ENCODE data around the gene GPR62.

The GPR62 gene

DNA sequence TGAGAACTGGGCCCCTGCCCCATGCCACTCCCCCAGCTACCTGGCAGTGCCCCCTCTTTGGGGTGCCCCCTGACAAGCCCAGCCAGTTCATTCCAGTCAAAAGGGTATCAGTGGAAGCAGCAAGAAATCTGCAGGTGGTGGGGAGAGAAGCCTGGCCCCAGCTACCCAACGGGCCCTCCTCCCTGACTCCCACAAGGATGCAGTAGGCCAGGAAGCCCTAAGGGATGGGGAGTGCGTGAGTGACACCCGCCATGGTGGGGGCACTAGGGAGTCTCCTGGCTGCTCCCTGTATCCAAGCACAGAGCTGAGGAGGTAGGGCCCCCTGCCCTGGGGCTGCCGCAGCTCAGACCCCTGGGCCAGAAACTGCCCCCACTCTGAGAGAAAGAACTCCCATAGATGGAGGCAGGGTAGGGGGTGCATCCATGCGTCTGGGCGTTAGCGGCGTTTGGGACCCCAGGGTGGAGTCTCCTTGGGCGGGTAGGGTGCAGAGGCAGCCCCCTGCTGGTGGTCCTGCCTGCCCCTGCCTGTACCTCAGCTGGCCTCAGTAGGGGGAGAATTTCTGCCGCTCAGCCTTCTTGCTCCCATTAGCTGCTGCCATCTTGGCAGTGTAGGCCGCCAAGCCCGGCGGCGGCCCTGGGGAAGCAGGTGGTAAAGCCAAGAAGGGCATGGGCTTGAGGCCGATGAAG lies 2.5 kb downstream of the GPR62 start:
- DNase-seq = no peak

DNA sequence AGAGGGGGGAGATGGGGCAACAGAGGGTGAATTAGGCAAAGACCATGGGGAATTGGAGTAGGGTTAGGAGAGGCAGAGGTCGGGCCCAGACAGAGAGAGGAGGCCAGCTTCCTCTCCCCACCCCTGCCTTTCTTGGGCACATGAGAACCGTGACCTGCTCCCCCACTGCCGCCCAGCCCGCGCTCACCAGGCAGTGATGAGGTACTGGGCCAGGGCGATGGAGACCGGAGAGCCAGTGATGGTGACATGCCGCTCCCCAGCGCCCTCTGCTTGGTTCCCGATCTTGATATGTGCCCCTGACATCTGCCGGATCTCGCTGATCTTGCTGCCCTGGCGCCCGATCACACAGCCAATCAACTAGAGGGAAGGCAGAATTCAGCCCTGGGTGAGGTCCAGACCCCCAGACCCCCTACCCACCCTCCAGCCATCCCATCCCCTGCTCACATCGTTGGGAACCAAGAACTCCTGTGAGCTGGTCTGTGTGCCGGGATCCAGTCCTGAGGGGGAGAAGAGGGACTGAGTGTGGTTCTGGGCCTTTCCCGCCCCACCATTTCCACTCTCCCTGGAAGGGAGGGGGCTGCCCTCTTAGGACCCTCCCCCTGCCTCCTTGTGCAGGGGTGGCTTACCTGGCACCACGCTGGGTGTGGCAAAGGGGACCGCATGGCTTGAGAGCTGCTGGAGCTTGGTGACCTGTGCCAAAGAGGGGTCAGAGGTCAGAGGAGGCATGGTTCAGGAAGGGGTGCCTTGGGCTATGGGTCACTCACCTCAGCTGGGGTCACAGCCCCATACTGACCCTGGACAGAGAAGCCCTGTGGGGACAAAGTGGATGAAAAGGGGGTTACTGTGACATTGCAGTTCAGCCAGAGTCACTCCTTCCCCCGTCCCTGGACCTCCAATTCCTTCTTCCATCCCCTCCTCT lies 3.7 kb downstream of the GPR62 start:
- no peak for DNase-seq

DNA sequence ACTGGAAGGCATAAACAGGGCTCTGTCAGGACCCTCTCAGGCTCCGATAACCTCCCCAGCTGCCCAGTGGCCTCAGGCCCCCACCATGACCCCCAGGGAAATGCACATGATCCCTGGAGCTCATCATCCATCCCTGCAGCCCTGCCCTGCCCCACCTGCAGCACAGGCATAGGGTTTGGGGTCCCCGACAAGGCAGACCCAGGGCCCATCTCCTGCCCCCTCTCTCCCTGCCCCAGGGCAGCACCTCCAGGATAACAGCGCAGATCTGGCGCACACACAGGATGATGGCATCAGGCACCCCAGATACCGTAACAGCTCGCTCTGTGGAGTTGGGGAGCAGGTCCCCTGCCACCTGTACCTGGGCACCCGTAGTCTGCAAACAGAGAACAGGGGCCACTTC lies 4.5 kb downstream of the GPR62 start:
- no peak for DNase-seq

DNA sequence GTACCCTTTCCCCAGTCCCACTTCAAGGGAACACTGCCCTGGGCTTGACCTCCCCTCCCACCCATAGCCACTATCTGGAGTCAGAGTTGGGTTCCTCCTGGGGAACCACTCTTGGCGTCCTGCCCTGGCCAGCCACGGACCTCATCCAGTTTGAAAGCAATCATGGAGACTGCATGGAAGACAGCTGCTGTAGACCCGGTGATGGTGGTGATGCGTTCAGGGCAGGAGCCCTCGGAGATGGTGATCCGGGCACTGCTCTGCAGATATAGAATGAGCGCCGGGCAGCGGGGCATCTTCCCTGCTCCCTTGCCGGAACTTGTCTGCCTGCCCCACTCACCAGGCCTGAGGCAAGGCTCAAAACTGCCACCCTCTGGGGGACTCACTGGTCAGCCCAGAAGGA lies 5.2 kb downstream of the GPR62 start:
- no peak for DNase-seq

DNA sequence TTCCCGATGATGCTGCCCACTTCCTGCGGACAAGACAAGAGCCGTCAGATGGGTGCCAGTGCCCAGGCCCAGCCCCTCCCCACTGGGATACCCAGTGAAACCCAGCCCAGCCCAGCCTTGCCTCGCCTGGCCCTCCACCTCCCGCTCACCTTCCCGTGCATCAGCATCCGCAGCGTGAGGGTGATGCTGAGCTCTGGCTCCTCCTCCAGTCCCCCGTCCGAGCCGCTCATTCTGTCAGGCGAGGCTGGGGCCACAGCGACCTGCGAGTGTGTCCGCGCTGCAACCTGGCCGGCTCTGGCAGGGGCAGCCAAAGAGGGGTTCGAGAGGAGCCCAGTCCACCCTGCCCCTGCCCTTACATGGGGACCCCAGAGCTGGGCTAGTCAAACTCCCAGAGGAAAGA lies 5.8 kb downstream of the GPR62 start:
- DNase-seq = no peak

DNA sequence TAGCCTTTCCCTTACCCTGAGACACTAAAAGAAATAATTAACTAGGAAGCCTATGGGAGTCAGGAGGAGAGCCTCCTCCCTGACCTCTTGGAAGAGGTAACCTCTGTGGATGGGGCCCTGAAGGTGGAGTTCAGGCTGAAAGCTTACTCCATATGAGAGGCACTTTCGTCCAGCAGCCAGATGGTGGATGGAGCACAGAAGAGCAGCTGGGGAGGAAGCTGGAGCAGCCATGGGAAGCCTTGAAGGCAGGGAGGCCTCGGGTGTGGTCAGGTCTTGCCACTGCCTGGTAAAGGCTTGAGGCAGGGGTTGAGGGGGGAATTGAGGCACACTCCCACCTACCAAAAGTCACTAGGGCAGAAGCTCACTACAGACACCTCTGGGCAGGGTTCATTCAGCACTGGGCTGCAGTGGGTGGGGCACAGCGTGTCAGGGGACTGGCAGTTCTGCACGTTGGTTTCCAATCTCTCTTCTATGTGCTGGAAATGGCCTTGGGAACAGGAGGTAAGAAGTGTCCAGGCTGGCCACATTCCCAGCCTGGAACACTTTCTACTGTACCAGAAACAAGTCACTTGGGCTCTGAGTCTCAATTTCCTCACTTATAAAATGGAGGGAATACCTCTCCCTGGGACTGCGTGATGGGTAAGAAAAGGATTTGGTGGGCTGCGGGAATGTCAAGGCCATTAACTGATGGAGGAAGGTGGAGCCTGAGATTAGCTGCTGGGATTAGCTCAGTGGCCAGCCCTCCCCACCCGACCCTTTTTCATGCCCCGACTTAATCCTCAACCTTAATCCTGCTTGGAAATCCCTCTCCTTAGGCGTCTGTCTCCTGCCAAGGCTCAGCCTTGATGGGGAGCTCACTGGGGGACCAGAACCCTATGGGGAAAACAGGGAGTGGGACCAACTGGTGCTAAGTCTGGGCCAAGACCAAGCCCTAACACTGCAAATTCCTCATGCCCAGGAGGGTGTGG lies 6.7 kb downstream of the GPR62 start:
- no peak for DNase-seq

DNA sequence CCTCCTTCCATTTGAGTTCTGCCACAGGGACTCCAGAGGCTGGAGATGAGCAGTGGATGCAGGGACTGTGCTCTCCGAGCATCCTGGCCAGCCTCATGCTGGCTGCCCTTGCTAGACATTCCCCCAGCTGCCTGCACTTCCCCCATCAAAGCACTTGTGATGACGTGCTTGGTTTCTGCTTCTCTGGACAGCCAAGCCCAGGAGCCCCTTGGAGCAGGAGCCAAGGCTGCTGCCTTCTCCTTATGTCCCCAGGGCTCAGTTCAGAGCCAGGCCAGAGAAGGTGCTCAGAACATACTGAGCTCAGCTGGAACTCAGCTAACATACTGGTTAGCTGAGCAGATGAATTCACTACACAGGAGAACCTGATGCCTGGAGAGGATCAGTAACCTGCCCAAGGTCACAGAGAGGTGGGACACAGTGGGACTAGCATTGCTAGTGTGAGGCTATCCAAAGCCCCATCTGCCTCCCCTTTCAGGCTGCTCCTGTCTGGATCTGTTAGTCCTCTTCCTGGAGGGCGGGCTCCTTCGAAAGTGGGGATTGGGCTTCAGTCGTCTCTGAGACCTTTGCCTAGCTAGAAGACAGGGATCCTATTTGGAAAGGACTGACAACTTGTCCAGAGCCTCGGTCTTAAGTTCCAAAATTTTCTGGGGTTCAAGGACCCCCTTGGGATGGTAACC lies 7.8 kb downstream of the GPR62 start:
- no peak for DNase-seq

DNA sequence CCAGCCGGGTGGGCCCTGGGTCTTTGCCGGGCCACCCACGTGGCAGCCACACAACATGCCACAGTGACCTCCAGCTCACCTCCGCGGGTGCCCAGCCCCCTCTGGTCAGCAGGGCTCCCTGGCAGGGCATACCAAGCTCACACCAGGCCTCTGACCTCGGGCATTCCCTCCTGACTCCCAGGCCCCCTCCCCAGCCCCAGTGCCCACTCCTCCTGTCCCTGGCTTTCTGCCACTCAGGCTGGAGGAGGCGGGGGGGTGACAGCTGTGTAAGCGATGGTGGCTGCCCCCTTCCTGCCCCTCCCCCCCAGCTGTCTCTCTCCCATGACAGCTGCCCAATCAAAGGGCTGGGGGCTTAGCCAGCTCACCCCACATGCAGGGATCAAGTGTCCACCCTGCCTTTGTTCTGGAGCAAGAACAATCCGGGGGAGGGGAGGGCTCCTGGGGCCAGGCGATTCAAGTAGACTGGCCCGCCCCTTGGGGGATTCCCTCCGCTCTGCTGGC lies 8.8 kb downstream of the GPR62 start:
- DNase-seq = no peak

DNA sequence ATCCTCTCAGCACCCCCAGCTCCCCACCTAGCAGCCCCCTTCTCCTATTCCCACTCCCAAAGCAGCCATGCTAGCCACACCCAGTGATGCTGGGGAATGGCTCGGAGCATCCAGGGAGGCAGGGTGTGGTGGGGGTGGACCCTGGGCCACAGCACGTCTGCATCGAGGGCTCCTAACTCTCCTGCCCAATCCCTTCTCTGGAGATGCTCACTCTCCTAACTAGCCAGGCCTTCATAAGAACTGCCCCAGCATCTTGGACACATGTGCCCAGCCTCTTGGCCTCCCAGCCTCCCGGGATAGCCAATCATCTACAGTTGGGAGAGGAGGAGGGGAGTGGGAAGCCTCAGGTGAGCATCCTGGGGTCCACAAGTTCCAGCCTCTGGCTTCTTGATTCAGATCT lies 9.3 kb downstream of the GPR62 start:
- DNase-seq = no peak

DNA sequence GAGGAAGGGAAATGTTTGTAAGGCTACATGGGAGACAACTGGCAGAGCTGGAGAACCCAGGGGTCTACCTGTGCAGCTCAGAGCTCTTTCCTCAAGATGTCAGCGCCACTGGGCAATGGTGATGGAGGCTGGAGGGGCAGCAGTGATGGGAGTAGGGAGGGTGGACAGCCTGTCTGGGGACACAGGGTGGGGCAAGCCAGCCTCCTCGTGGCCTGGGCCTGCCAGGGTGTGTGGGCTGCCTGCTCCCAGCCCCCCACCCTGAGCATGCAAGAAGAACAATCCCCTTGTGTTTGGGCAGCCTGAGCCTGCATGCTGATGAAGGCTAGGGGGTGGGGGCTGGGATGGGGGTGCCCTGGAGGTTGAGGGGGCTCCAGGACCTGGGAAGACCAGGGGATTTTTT lies 10.8 kb downstream of the GPR62 start:
- no peak for DNase-seq

DNA sequence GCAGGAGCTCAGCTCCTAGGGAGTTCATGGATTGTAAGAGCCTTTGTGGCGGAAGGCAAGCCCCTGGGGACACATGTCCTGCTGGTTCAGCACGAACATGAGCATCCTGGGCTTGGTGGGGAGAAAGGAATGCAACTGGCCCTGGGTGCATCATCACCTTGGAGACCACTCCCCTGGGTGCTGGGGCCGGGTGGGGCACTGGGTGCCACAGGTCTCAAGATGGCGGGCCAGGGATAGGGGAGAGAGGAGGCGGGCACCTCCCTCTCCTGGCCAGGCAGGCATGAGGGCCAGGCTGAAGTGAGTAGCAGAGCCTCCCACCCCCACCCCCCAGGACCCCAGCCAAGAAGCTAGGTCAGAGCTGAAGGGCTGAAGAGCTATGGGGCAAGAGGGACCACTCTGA lies 11.3 kb downstream of the GPR62 start:
- DNase-seq = no peak

DNA sequence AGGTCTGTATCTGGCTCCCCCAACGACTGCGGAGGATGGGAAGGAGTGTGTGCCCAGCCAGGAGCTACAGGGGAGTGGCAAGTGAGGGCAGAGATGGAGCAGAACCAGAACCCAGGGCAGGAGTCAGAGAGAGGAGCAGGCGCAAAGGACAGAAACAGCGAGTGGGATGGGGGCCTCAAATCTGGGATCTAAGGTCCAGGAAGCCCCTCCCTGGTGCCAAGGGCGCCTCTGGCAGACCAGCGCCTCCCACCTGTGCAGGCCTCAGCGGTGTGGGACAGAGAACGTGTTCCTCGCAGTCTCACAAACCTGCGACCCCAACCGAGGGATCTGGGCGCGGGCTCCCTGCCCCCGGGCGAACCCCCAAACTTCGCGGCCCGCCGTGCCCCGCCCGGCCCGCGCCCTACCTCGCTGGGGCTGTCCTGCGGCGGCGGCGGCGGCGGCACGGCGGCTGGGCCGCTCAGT lies 11.8 kb downstream of the GPR62 start:
- no peak for DNase-seq

DNA sequence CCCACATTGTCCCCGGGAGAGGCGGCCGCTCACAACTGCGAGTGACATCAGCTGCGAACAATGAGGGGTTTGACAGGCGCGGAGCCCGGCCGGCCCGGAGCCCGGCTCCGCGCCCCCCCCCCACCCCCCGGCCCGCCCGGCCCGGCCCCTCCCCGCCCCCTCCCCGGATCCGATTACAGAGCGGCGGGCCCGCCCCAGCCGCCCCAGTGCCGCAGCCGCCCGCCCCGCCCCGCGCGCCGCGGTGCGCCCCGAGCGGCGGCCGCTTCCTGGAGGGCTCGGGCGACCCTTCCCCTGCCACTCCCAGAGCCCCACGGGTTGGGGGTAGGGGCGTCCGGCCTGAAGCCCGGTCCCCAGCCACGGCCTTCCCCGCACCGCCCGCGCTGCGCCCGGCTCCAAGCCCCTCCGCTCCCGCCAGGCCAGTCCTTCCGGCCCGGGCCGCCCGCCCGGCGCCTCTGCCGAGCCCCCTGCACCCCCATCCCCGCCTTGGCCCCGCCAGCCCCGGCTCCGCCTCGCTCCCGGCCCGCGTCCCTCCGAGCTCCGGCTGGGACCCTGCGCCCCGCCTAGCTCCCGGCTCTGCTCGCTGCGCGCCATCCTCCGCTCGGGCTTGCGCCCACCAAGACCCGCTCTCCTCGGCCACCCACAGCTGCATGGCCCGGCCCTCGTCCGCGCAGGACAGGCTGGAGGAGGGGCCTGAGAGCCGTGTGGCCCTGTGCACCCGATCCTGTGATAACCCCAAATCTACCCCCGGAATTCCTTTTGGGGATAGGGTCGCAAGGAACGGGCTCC lies 12.4 kb downstream of the GPR62 start, which contains the start of gene PCBP4:
PCBP4 (minus strand) TSS at position 71 of the 786 bp plus-strand sequence. CDS start 6,214 bp downstream, outside the sequence.
- peak; percentile 60 for DNase-seq

DNA sequence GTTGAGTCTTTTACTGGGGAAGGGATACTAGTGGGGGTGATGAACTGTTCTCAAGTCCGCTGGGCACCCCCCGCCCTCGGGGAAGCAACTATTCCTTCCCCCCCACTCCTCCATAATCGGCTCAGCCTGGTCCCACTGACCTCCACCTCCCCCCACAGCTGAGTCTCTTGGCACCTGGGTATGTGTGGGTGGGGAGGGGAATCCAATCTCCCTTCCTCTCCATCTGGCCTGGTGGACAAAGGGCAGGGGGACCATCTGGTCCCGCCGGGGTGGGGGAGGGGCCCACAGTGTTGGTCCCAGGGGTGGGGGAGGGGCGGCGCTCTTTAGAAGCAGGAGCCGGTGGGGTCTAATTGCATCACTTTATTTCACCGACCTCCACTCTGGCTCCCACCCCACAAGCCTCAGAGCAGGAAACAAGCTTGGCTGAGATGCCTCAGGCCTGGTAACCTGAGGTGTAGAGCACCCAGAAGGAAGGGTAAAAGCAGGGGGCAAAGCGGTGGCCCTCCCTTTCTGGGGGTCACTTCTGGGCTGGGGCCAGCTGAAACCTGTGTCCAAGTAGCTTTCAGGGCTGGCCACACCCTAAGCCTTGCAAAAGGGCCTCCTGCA lies 13.1 kb downstream of the GPR62 start:
- DNase-seq = peak; percentile 31

DNA sequence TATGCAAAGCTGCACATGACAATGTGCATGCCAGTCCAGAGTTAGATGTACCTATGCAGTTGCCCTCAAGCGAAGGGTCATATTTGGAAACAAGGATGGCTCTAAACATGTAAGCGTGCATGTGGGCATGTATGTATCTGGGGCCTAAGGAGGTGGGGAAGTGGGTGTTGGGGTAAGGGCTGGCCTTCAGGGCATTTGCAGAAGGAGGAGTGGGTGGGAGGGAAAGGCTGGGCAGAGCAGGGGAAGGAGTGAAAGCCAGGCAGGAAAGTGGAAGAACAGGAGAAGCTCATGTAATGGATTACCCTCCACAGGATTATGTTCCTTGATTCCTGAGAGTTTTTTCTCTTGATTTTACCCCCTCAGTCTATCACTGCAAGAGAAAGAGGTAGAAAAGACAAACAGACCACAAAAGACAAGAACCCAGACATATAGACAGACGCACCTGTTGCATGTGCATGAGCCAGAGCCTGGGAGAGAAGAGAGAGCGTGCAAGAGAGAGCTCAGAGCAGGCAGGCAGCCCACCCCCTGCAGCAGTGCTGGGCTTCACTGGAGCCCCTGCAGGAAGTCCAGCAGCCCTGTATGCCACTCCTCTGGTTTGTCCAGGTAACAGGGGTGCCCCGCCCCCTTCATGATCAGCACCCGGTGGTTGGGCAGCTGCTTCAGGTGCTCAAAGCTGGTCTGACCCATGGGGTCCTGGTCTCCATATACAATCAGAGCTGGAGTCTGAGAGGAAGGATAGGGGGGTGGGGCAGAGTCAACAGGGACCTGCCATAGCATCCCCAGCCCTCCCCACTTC lies 13.9 kb downstream of the GPR62 start:
- no peak for DNase-seq

DNA sequence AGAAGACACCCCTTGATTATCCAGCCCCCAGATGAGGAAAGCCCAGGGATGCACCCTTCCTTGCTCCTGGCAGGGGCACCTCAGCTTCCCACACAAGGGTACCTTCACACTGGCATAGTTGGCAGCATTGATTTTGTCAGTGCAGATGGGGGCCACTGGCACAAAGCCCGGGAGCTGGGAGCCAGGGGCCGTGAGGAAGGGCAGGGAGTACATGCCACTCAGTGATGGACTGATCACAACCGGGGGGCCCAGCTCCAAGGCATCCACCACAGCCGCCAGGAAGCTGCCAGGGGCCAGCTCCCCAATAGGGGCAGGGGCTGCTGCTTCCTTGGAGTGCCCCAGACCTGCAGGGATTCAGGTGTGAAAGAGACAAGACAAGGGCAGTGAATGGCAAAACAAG lies 14.7 kb downstream of the GPR62 start:
- DNase-seq = no peak

DNA sequence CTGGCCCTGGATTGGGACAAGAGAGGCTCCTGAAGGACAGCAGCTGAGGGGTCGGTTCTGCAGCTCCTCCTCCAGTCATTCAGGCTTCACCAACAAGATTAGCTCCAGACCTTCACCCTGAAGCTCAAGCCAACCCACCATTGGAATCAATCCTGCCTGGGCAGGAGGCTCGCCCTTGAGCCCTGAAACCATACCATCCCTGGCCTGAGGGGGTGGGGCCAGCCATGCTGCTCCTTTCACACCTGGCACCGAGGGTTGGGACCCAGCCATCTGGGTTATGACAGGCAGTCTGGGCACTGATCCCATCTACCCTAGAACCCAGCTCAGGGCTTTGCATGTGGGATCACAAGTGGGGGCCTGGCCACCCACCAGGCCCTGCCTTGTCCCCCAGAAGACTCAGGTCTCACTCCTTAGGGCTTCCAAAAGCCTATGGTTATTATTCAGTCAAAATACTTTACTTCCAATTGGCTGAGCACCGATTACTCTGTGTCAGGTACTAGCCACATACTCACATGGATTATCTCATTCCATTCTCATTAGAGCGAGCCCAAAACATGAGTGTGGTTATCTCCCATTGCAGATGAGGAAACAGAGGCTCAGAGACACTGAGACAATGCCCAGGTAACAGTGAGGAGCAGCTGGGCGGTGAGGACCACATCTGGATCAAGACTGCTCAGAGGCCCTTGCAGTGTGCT lies 15.6 kb downstream of the GPR62 start:
- no peak for DNase-seq

DNA sequence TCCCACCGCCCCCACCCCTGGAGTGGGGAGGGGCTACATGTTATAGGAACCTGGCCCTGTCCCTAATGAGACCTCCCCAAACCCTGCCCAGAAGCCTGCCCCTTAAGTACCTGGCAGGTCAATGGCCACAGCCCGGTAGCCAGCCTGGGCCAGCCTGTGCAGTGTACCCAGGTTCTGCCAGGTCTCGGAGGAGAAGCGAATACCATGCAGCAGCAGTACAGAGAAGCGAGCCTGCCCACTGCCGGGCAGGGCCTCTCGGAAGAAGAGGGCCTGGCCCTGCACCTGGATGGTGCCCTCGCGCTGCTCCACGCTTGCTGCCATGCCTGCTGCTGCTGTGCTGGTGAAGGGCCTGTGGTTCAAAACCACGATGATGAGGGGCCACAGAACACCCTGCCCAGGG lies 16.2 kb downstream of the GPR62 start:
- DNase-seq = no peak

DNA sequence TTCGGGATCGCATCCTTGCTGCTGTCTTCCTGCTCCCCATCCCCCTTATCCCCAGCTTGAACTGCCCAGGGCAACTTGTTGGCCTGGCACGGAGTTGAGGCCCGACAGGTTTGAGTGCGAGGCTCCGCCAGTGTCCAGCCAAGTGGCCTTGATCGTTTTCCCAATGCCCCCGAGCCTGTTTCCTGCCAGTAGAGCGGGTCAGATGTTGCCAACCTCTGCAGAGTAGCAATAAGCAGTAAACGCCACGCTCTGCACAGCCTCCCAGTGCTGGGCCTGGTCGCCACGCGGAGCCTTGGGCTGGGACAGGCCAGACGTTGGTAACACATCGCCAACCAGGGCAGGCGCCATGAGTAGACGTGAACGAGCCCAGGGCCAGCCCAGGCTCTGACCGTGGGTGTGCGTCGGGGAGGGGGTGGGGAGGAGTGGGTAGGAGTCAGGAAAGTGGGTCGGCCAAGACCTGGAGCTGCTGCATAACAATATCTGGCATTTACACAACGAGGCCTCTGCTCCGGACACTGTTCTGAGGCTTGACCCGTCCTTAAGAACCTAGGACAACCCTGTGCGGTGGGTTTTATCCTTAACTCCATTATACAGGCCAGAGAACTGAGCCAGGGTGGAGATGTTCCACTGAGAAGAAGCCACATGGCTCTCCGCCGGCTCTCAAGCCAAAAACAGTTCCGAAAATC lies 19.2 kb downstream of the GPR62 start:
- DNase-seq = no peak
